ENCODE results near the gene FAM240B. TPM values are rescaled to one million over a fixed set of nuclear protein-coding genes. Genes with fewer than 3 reads are reported as not detected.

The FAM240B gene
- total RNA-seq, 1 experiment from 2014 or later = not detected

DNA sequence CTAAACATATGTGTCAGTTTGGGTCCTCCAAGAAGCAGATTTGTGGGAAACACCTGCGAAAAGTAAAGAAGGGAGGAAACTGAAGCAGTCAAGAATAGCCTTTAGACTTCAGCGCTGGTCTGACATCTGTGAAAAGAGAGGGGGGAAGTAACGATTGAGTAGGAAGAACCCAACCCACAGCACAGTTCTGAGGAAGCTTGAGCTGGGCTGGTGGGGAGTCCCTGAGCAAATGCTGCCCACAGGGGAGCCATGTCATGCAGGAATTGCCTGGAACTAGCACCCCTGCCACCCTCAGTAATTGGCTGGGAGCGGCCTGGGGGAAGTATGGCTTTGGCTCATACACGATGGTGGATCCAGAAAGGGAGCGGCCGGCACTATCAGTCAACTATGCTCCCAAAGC, 20.6 kb downstream of the FAM240B start:
- H3F3A ChIP-seq (ENCODE audit: low read length, unreplicated experiment) = no peaks in the 10 kb centered on the region
- peaks cover 12% of the 10 kb centered on the region for H3K4me1 ChIP-seq (ENCODE audit: insufficient read depth, low read length)
- H2AFZ ChIP-seq (ENCODE audit: low read length) = no peak overlapping the region
- H3K4me3 ChIP-seq (ENCODE audit: low read length) = no peak overlapping the region
- no peaks in the 10 kb centered on the region for H3K9me3 ChIP-seq (ENCODE audit: low read length)
- no peaks in the 10 kb centered on the region for H3K79me2 ChIP-seq (ENCODE audit: low read length)
- H3K9ac ChIP-seq (ENCODE audit: low read length) = no peak overlapping the region
- no peaks in the 10 kb centered on the region for H3K9me2 ChIP-seq (replicated peaks; ENCODE audit: low read length)
- ATAC-seq (no peak), DNase-seq (no peak)
- no TSS peak for BruUV-seq (replicated peaks)
- CTCF ChIA-PET = interaction anchor here (1.8 kb wide), 1 partner anchor 28 kb away, joined by 5 read pairs; no protein-coding TSS in a partner anchor
- no peak overlapping the region for H3K27ac ChIP-seq (ENCODE audit: low read length)
- no peaks in the 10 kb centered on the region for H3K27me3 ChIP-seq (ENCODE audit: low read length)
- no peaks in the 10 kb centered on the region for H4K20me1 ChIP-seq (ENCODE audit: low read length)
- intact Hi-C loops (cut with micrococcal nuclease) = no loop called here
- TF ChIP-seq EZH2phosphoT487 (IDR thresholded peaks at IDR 0.05; ENCODE audit: borderline replicate concordance, low read length) = no peak
- no peaks in the 10 kb centered on the region for H3K36me3 ChIP-seq (ENCODE audit: low read depth, low read length)
- no peak overlapping the region for H3K4me2 ChIP-seq (ENCODE audit: low read length)
- POLR2A ChIA-PET (ENCODE audit: unreplicated experiment) = interaction anchor here (0.7 kb wide), 1 partner anchor 8 kb away, joined by 3 read pairs; no protein-coding TSS in a partner anchor

DNA sequence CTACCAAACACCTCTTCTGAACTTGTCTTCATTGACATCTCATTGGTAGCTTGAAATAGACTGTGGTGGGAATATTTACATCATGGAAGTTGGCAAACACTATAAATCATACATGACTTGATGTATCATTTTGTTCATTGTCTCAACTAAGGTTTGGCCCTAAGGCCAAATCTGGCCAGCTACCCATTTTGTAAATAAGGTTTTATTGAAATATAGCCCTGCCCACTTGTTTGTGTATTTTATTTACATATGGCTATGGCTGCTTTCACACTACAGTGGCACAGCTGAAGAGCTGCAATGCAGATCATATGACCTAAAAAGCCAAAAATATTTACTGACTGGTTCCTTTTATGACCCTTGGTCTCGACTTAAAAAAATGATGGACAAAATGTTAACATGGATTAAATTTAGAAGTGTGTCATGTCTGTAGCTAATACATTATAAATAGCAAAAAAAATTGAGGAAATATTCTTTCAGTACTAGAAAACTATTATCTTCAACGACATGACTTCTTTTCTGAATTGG, 22.1 kb downstream of the FAM240B start:
- no peak overlapping the region for H3K27ac ChIP-seq (ENCODE audit: low read length)
- peaks cover 12% of the 10 kb centered on the region for H3K4me1 ChIP-seq (ENCODE audit: insufficient read depth, low read length)
- no peaks in the 10 kb centered on the region for H3K27me3 ChIP-seq (ENCODE audit: low read length)
- no peaks in the 10 kb centered on the region for H3K9me2 ChIP-seq (replicated peaks; ENCODE audit: low read length)
- intact Hi-C loops (cut with micrococcal nuclease) = no loop called here
- no peaks in the 10 kb centered on the region for H3K9me3 ChIP-seq (ENCODE audit: low read length)
- CTCF ChIA-PET = no interaction called here
- H2AFZ ChIP-seq (ENCODE audit: low read length) = no peak overlapping the region
- BruUV-seq (replicated peaks) = no TSS peak
- no peak overlapping the region for H3K9ac ChIP-seq (ENCODE audit: low read length)
- H3F3A ChIP-seq (ENCODE audit: low read length, unreplicated experiment) = no peaks in the 10 kb centered on the region
- H3K4me2 ChIP-seq (ENCODE audit: low read length) = no peak overlapping the region
- H3K4me3 ChIP-seq (ENCODE audit: low read length) = no peak overlapping the region
- H4K20me1 ChIP-seq (ENCODE audit: low read length) = no peaks in the 10 kb centered on the region
- H3K79me2 ChIP-seq (ENCODE audit: low read length) = no peaks in the 10 kb centered on the region
- ATAC-seq (no peak), DNase-seq (peak; percentile 18)
- H3K36me3 ChIP-seq (ENCODE audit: low read depth, low read length) = no peaks in the 10 kb centered on the region
- TF ChIP-seq EZH2phosphoT487 (IDR thresholded peaks at IDR 0.05; ENCODE audit: borderline replicate concordance, low read length) (no peak), EZH2 (IDR thresholded peaks at IDR 0.05; ENCODE audit: low read length, unreplicated experiment) (no peak)
- TF ChIP-seq, protein P1, sequence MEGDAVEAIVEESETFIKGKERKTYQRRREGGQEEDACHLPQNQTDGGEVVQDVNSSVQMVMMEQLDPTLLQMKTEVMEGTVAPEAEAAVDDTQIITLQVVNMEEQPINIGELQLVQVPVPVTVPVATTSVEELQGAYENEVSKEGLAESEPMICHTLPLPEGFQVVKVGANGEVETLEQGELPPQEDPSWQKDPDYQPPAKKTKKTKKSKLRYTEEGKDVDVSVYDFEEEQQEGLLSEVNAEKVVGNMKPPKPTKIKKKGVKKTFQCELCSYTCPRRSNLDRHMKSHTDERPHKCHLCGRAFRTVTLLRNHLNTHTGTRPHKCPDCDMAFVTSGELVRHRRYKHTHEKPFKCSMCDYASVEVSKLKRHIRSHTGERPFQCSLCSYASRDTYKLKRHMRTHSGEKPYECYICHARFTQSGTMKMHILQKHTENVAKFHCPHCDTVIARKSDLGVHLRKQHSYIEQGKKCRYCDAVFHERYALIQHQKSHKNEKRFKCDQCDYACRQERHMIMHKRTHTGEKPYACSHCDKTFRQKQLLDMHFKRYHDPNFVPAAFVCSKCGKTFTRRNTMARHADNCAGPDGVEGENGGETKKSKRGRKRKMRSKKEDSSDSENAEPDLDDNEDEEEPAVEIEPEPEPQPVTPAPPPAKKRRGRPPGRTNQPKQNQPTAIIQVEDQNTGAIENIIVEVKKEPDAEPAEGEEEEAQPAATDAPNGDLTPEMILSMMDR (conservative IDR thresholded peaks at IDR 0.05; ENCODE audit: low read depth, low read length) = no peak
- POLR2A ChIA-PET (ENCODE audit: unreplicated experiment) = no interaction called here

DNA sequence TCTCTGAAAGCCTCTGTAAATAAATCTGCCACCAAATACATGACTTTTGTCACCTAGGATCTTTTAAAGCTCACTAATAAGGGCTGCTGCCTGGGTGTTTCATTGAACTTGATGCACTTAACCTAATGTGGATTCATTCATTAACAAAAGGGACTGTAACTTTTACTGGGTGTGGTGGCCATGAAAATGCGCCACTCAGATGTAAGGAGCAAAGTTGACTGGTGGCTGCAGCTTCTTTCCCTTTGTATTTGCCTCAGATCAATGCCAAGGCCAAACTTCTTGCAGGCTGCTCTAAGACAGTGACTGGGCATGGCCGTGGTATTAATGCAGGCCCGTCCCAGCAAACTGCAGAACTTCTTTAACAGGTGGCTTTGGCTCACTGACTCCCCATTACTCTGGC, 22.9 kb downstream of the FAM240B start:
- ChIA-PET POLR2A (ENCODE audit: unreplicated experiment) (no interaction called here), CTCF (interaction anchor here (0.7 kb wide), 1 partner anchor 296 kb away, joined by 3 read pairs; no protein-coding TSS in a partner anchor)
- no peak for DNase-seq
- intact Hi-C loops (cut with micrococcal nuclease) = no loop called here
- Histone ChIP-seq H3K4me3 (ENCODE audit: low read length) (no peak overlapping the region), H4K20me1 (ENCODE audit: low read length) (no peaks in the 10 kb centered on the region), H3K4me2 (ENCODE audit: low read length) (no peak overlapping the region), H3K27me3 (ENCODE audit: low read length) (no peaks in the 10 kb centered on the region), H3K79me2 (ENCODE audit: low read length) (no peaks in the 10 kb centered on the region), H2AFZ (ENCODE audit: low read length) (no peak overlapping the region), H3K36me3 (ENCODE audit: low read depth, low read length) (no peaks in the 10 kb centered on the region), H3K9me3 (ENCODE audit: low read length) (no peaks in the 10 kb centered on the region), H3K9me2 (replicated peaks; ENCODE audit: low read length) (no peaks in the 10 kb centered on the region), H3K9ac (ENCODE audit: low read length) (no peak overlapping the region), H3K27ac (ENCODE audit: low read length) (no peak overlapping the region), H3K4me1 (ENCODE audit: insufficient read depth, low read length) (peaks cover 12% of the 10 kb centered on the region), H3F3A (ENCODE audit: low read length, unreplicated experiment) (no peaks in the 10 kb centered on the region)
- no TSS peak for BruUV-seq (replicated peaks)
- TF ChIP-seq, protein P1 (conservative IDR thresholded peaks at IDR 0.05; ENCODE audit: low read depth, low read length) = no peak
- TF ChIP-seq EZH2phosphoT487 (IDR thresholded peaks at IDR 0.05; ENCODE audit: borderline replicate concordance, low read length) = no peak
- no peak for TF ChIP-seq EZH2 (IDR thresholded peaks at IDR 0.05; ENCODE audit: low read length, unreplicated experiment)
- no peak for ATAC-seq
